Measurements from ENCODE around the gene ATP4A. TPM values are rescaled to one million over a fixed set of nuclear protein-coding genes. Genes with fewer than 3 reads are reported as not detected.

The ATP4A gene
- total RNA-seq, 1 donor, result not detected

DNA sequence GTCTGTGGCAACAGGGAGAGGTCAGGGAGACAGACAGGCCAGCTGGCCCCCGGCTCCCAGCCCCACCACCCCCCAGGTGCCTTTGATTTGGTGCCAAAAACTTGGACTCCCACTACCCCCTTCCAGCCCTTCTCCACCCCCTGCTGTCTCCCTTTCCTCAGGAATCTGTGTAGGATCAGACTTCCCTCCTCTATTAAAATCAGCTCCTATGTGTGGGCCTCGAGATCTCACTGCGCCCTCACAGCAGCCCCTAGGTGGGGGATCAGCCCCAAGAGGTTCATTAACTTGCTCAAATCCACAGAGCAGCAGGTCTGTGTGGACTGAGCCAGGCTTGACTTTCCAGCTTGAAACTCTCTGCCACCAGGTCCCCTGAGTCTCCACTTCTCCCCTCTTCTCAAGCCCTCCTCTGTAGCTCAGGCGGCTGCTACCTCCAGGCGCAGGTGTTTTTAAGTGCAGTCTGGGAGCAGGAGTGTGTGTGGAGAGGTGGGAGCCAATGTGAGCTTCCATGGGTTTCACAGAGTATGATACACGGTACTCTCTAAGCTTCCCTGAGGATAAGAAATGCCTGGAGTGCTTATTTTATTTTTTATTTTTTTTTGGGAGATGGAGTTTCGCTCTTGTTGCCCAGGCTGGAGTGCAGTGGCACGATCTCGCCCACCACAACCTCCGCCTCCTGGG lies 28.5 kb downstream of the ATP4A start:
- H3K4me1 ChIP-seq (ENCODE audit: insufficient read depth, low read length), result peaks cover 4% of the 10 kb centered on the region
- H2AFZ ChIP-seq (ENCODE audit: low read length), result no peak overlapping the region
- H3K4me2 ChIP-seq (ENCODE audit: insufficient read depth, low read length), result no peak overlapping the region
- H3K27ac ChIP-seq (ENCODE audit: low read depth, low read length), result no peak overlapping the region
- H4K20me1 ChIP-seq (ENCODE audit: insufficient read depth, low read length), result no peaks in the 10 kb centered on the region
- H3K79me2 ChIP-seq (ENCODE audit: insufficient read depth, low read length), result no peaks in the 10 kb centered on the region
- no peak overlapping the region for H3K4me3 ChIP-seq (ENCODE audit: insufficient read depth, low read length)
- no peaks in the 10 kb centered on the region for H3K36me3 ChIP-seq (ENCODE audit: insufficient read depth, low read length)
- peak; percentile 74 for DNase-seq (ENCODE audit: insufficient read length, low spot score, missing footprints)
- no peaks in the 10 kb centered on the region for H3K9me3 ChIP-seq (ENCODE audit: low read depth, low read length)
- TF ChIP-seq, protein P1, sequence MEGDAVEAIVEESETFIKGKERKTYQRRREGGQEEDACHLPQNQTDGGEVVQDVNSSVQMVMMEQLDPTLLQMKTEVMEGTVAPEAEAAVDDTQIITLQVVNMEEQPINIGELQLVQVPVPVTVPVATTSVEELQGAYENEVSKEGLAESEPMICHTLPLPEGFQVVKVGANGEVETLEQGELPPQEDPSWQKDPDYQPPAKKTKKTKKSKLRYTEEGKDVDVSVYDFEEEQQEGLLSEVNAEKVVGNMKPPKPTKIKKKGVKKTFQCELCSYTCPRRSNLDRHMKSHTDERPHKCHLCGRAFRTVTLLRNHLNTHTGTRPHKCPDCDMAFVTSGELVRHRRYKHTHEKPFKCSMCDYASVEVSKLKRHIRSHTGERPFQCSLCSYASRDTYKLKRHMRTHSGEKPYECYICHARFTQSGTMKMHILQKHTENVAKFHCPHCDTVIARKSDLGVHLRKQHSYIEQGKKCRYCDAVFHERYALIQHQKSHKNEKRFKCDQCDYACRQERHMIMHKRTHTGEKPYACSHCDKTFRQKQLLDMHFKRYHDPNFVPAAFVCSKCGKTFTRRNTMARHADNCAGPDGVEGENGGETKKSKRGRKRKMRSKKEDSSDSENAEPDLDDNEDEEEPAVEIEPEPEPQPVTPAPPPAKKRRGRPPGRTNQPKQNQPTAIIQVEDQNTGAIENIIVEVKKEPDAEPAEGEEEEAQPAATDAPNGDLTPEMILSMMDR (IDR thresholded peaks at IDR 0.05; ENCODE audit: extremely low read depth, low read depth, low read length), result no peak
- H3K27me3 ChIP-seq (ENCODE audit: insufficient read depth, low read length), result peaks cover 10% of the 10 kb centered on the region

- H4K20me1 ChIP-seq (ENCODE audit: insufficient read depth, low read length), result no peaks in the 10 kb centered on the region
- peak overlapping the region; percentile 39 for H3K4me3 ChIP-seq (ENCODE audit: insufficient read depth, low read length)
- H3K9me3 ChIP-seq (ENCODE audit: low read depth, low read length), result no peaks in the 10 kb centered on the region
- peaks cover 4% of the 10 kb centered on the region for H3K4me1 ChIP-seq (ENCODE audit: insufficient read depth, low read length)
- H3K79me2 ChIP-seq (ENCODE audit: insufficient read depth, low read length), result no peaks in the 10 kb centered on the region
- peak overlapping the region; percentile 60 for H3K4me2 ChIP-seq (ENCODE audit: insufficient read depth, low read length)
- no peaks in the 10 kb centered on the region for H3K36me3 ChIP-seq (ENCODE audit: insufficient read depth, low read length)
- peaks cover 10% of the 10 kb centered on the region for H3K27me3 ChIP-seq (ENCODE audit: insufficient read depth, low read length)
- peak overlapping the region; percentile 47 for H2AFZ ChIP-seq (ENCODE audit: low read length)
- DNase-seq (ENCODE audit: insufficient read length, low spot score, missing footprints), result peak; percentile 77
- TF ChIP-seq, protein P1 (IDR thresholded peaks at IDR 0.05; ENCODE audit: extremely low read depth, low read depth, low read length), result no peak
- no peak overlapping the region for H3K27ac ChIP-seq (ENCODE audit: low read depth, low read length)
Measured at GRCh38 chr19:35533822-35534392, 29.6 kb downstream of the ATP4A start.

GRCh38 chr19:35533201-35533821 lies 30.1 kb downstream of the ATP4A start, which contains the start of gene GAPDHS:
Gene GAPDHS, plus strand, starts transcription at chr19:35533456. Its CDS starts 72 bp downstream, at chr19:35533528.
- H3K4me1 ChIP-seq (ENCODE audit: insufficient read depth, low read length), result peaks cover 6% of the 10 kb centered on the region
- H3K79me2 ChIP-seq (ENCODE audit: insufficient read depth, low read length), result no peaks in the 10 kb centered on the region
- H3K27me3 ChIP-seq (ENCODE audit: insufficient read depth, low read length), result peaks cover 10% of the 10 kb centered on the region
- no peaks in the 10 kb centered on the region for H3K36me3 ChIP-seq (ENCODE audit: insufficient read depth, low read length)
- H3K4me2 ChIP-seq (ENCODE audit: insufficient read depth, low read length), result peak within 1 kb of the TSS; percentile 60
- peak; percentile 73 for DNase-seq (ENCODE audit: insufficient read length, low spot score, missing footprints)
- no peak within 1 kb of the TSS for H3K27ac ChIP-seq (ENCODE audit: low read depth, low read length)
- no peaks in the 10 kb centered on the region for H4K20me1 ChIP-seq (ENCODE audit: insufficient read depth, low read length)
- peak within 1 kb of the TSS; percentile 47 for H2AFZ ChIP-seq (ENCODE audit: low read length)
- peak within 1 kb of the TSS; percentile 39 for H3K4me3 ChIP-seq (ENCODE audit: insufficient read depth, low read length)
- H3K9me3 ChIP-seq (ENCODE audit: low read depth, low read length), result no peaks in the 10 kb centered on the region
- TF ChIP-seq, protein P1 (IDR thresholded peaks at IDR 0.05; ENCODE audit: extremely low read depth, low read depth, low read length), result no peak

DNA sequence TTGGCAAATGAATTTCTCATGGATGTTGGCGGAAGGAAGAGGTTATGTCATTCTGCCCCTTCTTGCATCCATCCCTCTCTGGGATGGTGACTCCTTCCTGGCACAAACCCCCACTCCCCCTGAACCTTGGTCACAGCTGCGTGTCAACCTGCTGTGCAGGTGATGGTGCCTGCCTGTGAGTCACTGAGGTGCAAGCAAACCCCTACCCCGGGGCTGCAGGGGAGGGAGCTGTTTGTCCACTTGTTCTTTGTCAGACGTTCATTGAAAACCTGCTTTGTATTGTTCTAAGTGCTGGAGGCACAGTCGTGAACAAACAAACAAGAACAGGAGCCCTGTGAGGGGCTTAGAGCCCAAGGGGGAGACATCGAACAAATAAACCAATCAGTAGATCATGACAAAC lies 32.2 kb downstream of the ATP4A start:
- Histone ChIP-seq H3K79me2 (ENCODE audit: insufficient read depth, low read length) (no peaks in the 10 kb centered on the region), H4K20me1 (ENCODE audit: insufficient read depth, low read length) (no peaks in the 10 kb centered on the region), H3K36me3 (ENCODE audit: insufficient read depth, low read length) (no peaks in the 10 kb centered on the region), H3K9me3 (ENCODE audit: low read depth, low read length) (no peaks in the 10 kb centered on the region), H3K4me2 (ENCODE audit: insufficient read depth, low read length) (no peak overlapping the region), H3K27me3 (ENCODE audit: insufficient read depth, low read length) (peaks cover 10% of the 10 kb centered on the region), H3K27ac (ENCODE audit: low read depth, low read length) (no peak overlapping the region), H3K4me3 (ENCODE audit: insufficient read depth, low read length) (no peak overlapping the region), H3K4me1 (ENCODE audit: insufficient read depth, low read length) (peaks cover 13% of the 10 kb centered on the region), H2AFZ (ENCODE audit: low read length) (no peak overlapping the region)
- DNase-seq (ENCODE audit: insufficient read length, low spot score, missing footprints), result peak; percentile 39
- TF ChIP-seq, protein P1 (IDR thresholded peaks at IDR 0.05; ENCODE audit: extremely low read depth, low read depth, low read length), result no peak

Measured in osteoblast (primary cell).